HG02763 (cell line): ENCODE results near the gene RRAD.
"Not testable (repeated sequence)": the region's sequence is repeated elsewhere in the genome, so short reads cannot be mapped to it uniquely, and the experiment has no call there.

Experiments used
- ATAC-seq: cut with Tn5 transposase; IDR thresholded peaks from one replicate; pipeline ENCODE4 v1.9.1; 2021; ENCODE audit warnings: mild to moderate bottlenecking, moderate library complexity; ENCODE audit not compliant: unreplicated experiment

RRAD gene

GRCh38 chr16:66925322-66925840 lies at the start of gene RRAD:
TSS of gene RRAD (minus strand) at chr16:66925535. CDS start at chr16:66925179, 356 bp downstream.
- ATAC-seq = no peak

GRCh38 chr16:66974932-66975246 lies 49.6 kb upstream of the RRAD start:
- ATAC-seq = not testable (repeated sequence)

GRCh38 chr16:66974156-66974931 lies 49.0 kb upstream of the RRAD start:
- ATAC-seq = not testable (repeated sequence)

GRCh38 chr16:66973716-66974115 lies 48.4 kb upstream of the RRAD start:
- ATAC-seq = no peak

- ATAC-seq = no peak
Observed at GRCh38 chr16:66972983-66973382, 47.6 kb upstream of the RRAD start.

- no peak for ATAC-seq
Observed at GRCh38 chr16:66970775-66971720, 45.7 kb upstream of the RRAD start.

GRCh38 chr16:66968847-66969246 lies 43.5 kb upstream of the RRAD start:
- ATAC-seq = no peak

GRCh38 chr16:66964049-66964448 lies 38.7 kb upstream of the RRAD start:
- no peak for ATAC-seq

- no peak for ATAC-seq
Observed at GRCh38 chr16:66961914-66962313, 36.6 kb upstream of the RRAD start.

- ATAC-seq = no peak
Observed at GRCh38 chr16:66961065-66961744, 35.9 kb upstream of the RRAD start, which contains the start of gene CES3. TSS of gene CES3 (plus strand) at chr16:66961266. CDS start at chr16:66961308, 42 bp downstream.

- ATAC-seq = no peak
Observed at GRCh38 chr16:66960270-66960669, 34.9 kb upstream of the RRAD start.

GRCh38 chr16:66959704-66960161 lies 34.4 kb upstream of the RRAD start:
- no peak for ATAC-seq

GRCh38 chr16:66958857-66959703 lies 33.7 kb upstream of the RRAD start:
- no peak for ATAC-seq

GRCh38 chr16:66956154-66956457 lies 30.8 kb upstream of the RRAD start:
- not testable (repeated sequence) for ATAC-seq

- ATAC-seq = not testable (repeated sequence)
Observed at GRCh38 chr16:66955363-66956153, 30.2 kb upstream of the RRAD start.

- no peak for ATAC-seq
Observed at GRCh38 chr16:66954097-66954659, 28.8 kb upstream of the RRAD start.

- ATAC-seq = no peak
Observed at GRCh38 chr16:66953462-66954096, 28.2 kb upstream of the RRAD start.

- no peak for ATAC-seq
Observed at GRCh38 chr16:66952430-66953110, 27.2 kb upstream of the RRAD start.
